GM23338 (cell line): Measurements from ENCODE around the gene GPR156.

ENCODE experiments used
- CREB1 ChIP-seq: fragments of 250-450 bp; sonication (Bioruptor Pico); IDR thresholded peaks from 2 replicates; pipeline ENCODE4 v1.5.0; 2020; ENCODE audit warnings: low read depth, mild to moderate bottlenecking, moderate library complexity
- CTCF ChIP-seq, 2 experiments: fragments of 200-600 bp in 1 of 2; sonication (generic) in 1 of 2; conservative IDR thresholded peaks; 2 replicates each; pipeline versions ENCODE4 v1.5.1 to v1.6.1; 2016 to 2017; ENCODE audit warnings: antibody characterized with exemption in 2 of 2, low read depth in 2 of 2, mild to moderate bottlenecking in 2 of 2, moderate library complexity in 1 of 2
- EZH2 ChIP-seq: fragments of 200-600 bp; sonication (generic); IDR thresholded peaks from one replicate; pipeline ENCODE4 v1.8.0; 2017; ENCODE audit warnings: antibody characterized with exemption, mild to moderate bottlenecking, low read depth; ENCODE audit not compliant: unreplicated experiment
- EZH2phosphoT487 ChIP-seq: fragments of 200-600 bp; sonication (generic); IDR thresholded peaks from one replicate; pipeline ENCODE4 v1.8.1; 2018; ENCODE audit warnings: antibody characterized with exemption; ENCODE audit not compliant: unreplicated experiment
- JUNB ChIP-seq: IDR thresholded peaks from one replicate; pipeline ENCODE4 v1.6.1; 2016; ENCODE audit warnings: antibody characterized with exemption; ENCODE audit not compliant: unreplicated experiment
- NANOG ChIP-seq: IDR thresholded peaks from 2 replicates; pipeline ENCODE4 v1.6.1; 2016; ENCODE audit warnings: antibody characterized with exemption, borderline replicate concordance
- POLR2AphosphoS5 ChIP-seq: IDR thresholded peaks from 2 replicates; pipeline ENCODE4 v1.6.1; 2016; ENCODE audit warnings: antibody characterized with exemption, low read depth
- REST ChIP-seq: IDR thresholded peaks from one replicate; pipeline ENCODE4 v1.6.1; 2018; ENCODE audit warnings: antibody characterized with exemption; ENCODE audit not compliant: unreplicated experiment
- STAT1 ChIP-seq: IDR thresholded peaks from one replicate; pipeline ENCODE4 v1.6.1; 2016; ENCODE audit warnings: antibody characterized with exemption; ENCODE audit not compliant: unreplicated experiment
- ZNF331 ChIP-seq: fragments of 250-450 bp; sonication (Bioruptor Pico); IDR thresholded peaks from 2 replicates; pipeline ENCODE4 v1.5.0; 2020; ENCODE audit warnings: low read depth, mild to moderate bottlenecking, moderate library complexity
- TF ChIP-seq, protein P1 (sequence below): fragments of 250-450 bp; sonication (Bioruptor Pico); IDR thresholded peaks from 2 replicates; pipeline ENCODE4 v1.5.0; 2020; ENCODE audit warnings: mild to moderate bottlenecking, moderate library complexity

GRCh38 chr3:120281261-120281660 lies 3.8 kb downstream of the GPR156 start:
- no peak for TF ChIP-seq CTCF (conservative IDR thresholded peaks at IDR 0.05; ENCODE audit: low read depth in 2 of 2)
- no peak for TF ChIP-seq EZH2
- TF ChIP-seq POLR2AphosphoS5: no peak
- TF ChIP-seq, protein P1, sequence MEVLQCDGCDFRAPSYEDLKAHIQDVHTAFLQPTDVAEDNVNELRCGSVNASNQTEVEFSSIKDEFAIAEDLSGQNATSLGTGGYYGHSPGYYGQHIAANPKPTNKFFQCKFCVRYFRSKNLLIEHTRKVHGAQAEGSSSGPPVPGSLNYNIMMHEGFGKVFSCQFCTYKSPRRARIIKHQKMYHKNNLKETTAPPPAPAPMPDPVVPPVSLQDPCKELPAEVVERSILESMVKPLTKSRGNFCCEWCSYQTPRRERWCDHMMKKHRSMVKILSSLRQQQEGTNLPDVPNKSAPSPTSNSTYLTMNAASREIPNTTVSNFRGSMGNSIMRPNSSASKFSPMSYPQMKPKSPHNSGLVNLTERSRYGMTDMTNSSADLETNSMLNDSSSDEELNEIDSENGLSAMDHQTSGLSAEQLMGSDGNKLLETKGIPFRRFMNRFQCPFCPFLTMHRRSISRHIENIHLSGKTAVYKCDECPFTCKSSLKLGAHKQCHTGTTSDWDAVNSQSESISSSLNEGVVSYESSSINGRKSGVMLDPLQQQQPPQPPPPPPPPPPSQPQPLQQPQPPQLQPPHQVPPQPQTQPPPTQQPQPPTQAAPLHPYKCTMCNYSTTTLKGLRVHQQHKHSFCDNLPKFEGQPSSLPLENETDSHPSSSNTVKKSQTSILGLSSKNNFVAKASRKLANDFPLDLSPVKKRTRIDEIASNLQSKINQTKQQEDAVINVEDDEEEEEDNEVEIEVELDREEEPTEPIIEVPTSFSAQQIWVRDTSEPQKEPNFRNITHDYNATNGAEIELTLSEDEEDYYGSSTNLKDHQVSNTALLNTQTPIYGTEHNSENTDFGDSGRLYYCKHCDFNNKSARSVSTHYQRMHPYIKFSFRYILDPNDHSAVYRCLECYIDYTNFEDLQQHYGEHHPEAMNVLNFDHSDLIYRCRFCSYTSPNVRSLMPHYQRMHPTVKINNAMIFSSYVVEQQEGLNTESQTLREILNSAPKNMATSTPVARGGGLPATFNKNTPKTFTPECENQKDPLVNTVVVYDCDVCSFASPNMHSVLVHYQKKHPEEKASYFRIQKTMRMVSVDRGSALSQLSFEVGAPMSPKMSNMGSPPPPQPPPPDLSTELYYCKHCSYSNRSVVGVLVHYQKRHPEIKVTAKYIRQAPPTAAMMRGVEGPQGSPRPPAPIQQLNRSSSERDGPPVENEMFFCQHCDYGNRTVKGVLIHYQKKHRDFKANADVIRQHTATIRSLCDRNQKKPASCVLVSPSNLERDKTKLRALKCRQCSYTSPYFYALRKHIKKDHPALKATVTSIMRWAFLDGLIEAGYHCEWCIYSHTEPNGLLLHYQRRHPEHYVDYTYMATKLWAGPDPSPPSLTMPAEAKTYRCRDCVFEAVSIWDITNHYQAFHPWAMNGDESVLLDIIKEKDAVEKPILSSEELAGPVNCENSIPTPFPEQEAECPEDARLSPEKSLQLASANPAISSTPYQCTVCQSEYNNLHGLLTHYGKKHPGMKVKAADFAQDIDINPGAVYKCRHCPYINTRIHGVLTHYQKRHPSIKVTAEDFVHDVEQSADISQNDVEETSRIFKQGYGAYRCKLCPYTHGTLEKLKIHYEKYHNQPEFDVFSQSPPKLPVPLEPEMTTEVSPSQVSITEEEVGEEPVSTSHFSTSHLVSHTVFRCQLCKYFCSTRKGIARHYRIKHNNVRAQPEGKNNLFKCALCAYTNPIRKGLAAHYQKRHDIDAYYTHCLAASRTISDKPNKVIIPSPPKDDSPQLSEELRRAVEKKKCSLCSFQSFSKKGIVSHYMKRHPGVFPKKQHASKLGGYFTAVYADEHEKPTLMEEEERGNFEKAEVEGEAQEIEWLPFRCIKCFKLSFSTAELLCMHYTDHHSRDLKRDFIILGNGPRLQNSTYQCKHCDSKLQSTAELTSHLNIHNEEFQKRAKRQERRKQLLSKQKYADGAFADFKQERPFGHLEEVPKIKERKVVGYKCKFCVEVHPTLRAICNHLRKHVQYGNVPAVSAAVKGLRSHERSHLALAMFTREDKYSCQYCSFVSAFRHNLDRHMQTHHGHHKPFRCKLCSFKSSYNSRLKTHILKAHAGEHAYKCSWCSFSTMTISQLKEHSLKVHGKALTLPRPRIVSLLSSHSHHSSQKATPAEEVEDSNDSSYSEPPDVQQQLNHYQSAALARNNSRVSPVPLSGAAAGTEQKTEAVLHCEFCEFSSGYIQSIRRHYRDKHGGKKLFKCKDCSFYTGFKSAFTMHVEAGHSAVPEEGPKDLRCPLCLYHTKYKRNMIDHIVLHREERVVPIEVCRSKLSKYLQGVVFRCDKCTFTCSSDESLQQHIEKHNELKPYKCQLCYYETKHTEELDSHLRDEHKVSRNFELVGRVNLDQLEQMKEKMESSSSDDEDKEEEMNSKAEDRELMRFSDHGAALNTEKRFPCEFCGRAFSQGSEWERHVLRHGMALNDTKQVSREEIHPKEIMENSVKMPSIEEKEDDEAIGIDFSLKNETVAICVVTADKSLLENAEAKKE (CRISPR knock-in tag): no peak
- no peak for TF ChIP-seq CREB1 (CRISPR knock-in tag)
- TF ChIP-seq NANOG: no peak
- no peak for TF ChIP-seq JUNB
- no peak for TF ChIP-seq ZNF331 (CRISPR knock-in tag)
- TF ChIP-seq EZH2phosphoT487: no peak
- TF ChIP-seq REST: no peak
- TF ChIP-seq STAT1: no peak
